SK-N-SH (cell line): ENCODE results near the gene SWAP70. TPM values are rescaled to one million over a fixed set of nuclear protein-coding genes. Genes with fewer than 3 reads are reported as not detected.

Experiments
- CTCF ChIA-PET: fragments of 300-600, 350-600 bp; formaldehyde crosslinking; extraction: SDS; loops from one replicate; lab custom pipeline; 2021; lab: Yijun Ruan, JAX
- POLR2A ChIA-PET: fragments of 350-600 bp; sonication (Branson Sonifier 250); formaldehyde crosslinking; extraction: SDS; loops from one replicate; lab custom pipeline; 2020; ENCODE audit warnings: antibody characterized with exemption, inconsistent platforms; lab: Yijun Ruan, JAX
- DNase-seq: peaks from one replicate; pipeline ENCODE4 v3.0.0; 2012
- H2AFZ ChIP-seq: fragments of 200-600 bp; sonication (generic); 2 replicates; pipeline ENCODE4 v1.8.1; 2016; ENCODE audit warnings: antibody characterized with exemption, mild to moderate bottlenecking, low read depth
- H3F3A ChIP-seq: fragments of 200-600 bp; sonication (generic); replicated peaks from 2 replicates; pipeline ENCODE3; 2016; ENCODE audit warnings: antibody characterized with exemption, mild to moderate bottlenecking; ENCODE audit not compliant: insufficient read depth
- H3K27ac ChIP-seq, 2 experiments: fragments of 200-500 bp in 1 of 2; fragments of 200-600 bp in 1 of 2; sonication (Bioruptor generic) in 1 of 2; sonication (generic), shearing (Covaris generic) in 1 of 2; 2 replicates each; pipeline versions ENCODE4 v1.5.1 to v1.6.1; 2014 to 2016; ENCODE audit warnings: low read depth in 2 of 2, inconsistent platforms in 1 of 2, low read length in 1 of 2, mild to moderate bottlenecking in 1 of 2, mixed read lengths in 1 of 2
- H3K27me3 ChIP-seq: fragments of 200-600 bp; sonication (generic), shearing (Covaris generic); 2 replicates; pipeline ENCODE4 v1.6.1; 2016; ENCODE audit warnings: mixed run types; ENCODE audit not compliant: insufficient read depth
- H3K36me3 ChIP-seq, 2 experiments: fragments of 200-500 bp in 1 of 2; fragments of 200-600 bp in 1 of 2; sonication (Bioruptor generic) in 1 of 2; sonication (generic) in 1 of 2; replicated peaks in 1 of 2; 2 replicates each; pipeline versions ENCODE3 to v1.5.1; 2014 to 2016; ENCODE audit warnings: low read length in 1 of 2, mild to moderate bottlenecking in 1 of 2; ENCODE audit not compliant: insufficient read depth in 2 of 2, control insufficient read depth in 1 of 2
- H3K4me1 ChIP-seq, 2 experiments: fragments of 200-500 bp in 1 of 2; fragments of 200-600 bp in 1 of 2; sonication (Bioruptor generic) in 1 of 2; sonication (generic), shearing (Covaris generic) in 1 of 2; 2 replicates each; pipeline versions ENCODE4 v1.5.1 to v1.6.1; 2014 to 2016; ENCODE audit warnings: low read depth in 1 of 2, low read length in 1 of 2, mixed run types in 1 of 2; ENCODE audit not compliant: insufficient read depth in 2 of 2, control insufficient read depth in 1 of 2
- H3K4me2 ChIP-seq: fragments of 200-600 bp; sonication (generic), shearing (Covaris generic); 2 replicates; pipeline ENCODE4 v1.6.1; 2017; ENCODE audit warnings: mixed run types
- H3K4me3 ChIP-seq, 2 experiments: fragments of 200-500 bp in 1 of 2; fragments of 200-600 bp in 1 of 2; sonication (Bioruptor generic) in 1 of 2; sonication (generic), shearing (Covaris generic) in 1 of 2; 2 replicates each; pipeline versions ENCODE4 v1.5.1 to v1.8.1; 2014 to 2016; ENCODE audit warnings: low read depth in 2 of 2, inconsistent platforms in 1 of 2, low read length in 1 of 2, mild to moderate bottlenecking in 1 of 2, mixed read lengths in 1 of 2, moderate library complexity in 1 of 2
- H3K79me2 ChIP-seq: fragments of 200-600 bp; sonication (generic); 2 replicates; pipeline ENCODE4 v1.8.1; 2017; ENCODE audit warnings: mild to moderate bottlenecking; ENCODE audit not compliant: insufficient read depth
- H3K9ac ChIP-seq: fragments of 200-600 bp; sonication (generic); 2 replicates; pipeline ENCODE4 v1.6.1; 2017; ENCODE audit warnings: mixed run types
- H3K9me2 ChIP-seq: fragments of 200-600 bp; sonication (generic); 2 replicates; pipeline ENCODE4 v1.6.1; 2017; ENCODE audit warnings: mixed run types
- H3K9me3 ChIP-seq: fragments of 200-600 bp; sonication (generic); 2 replicates; pipeline ENCODE4 v1.6.1; 2017; ENCODE audit warnings: mixed run types, mild to moderate bottlenecking, moderate library complexity
- H4K20me1 ChIP-seq: fragments of 200-600 bp; sonication (generic); 2 replicates; pipeline ENCODE4 v1.6.1; 2017; ENCODE audit warnings: mild to moderate bottlenecking, mixed run types; ENCODE audit not compliant: insufficient read depth
- CHD2 ChIP-seq: fragments of 150-350 bp; IDR thresholded peaks from 2 replicates; pipeline ENCODE4 v1.6.1; 2018; ENCODE audit warnings: low read length; ENCODE audit not compliant: partially characterized antibody
- CTCF ChIP-seq: fragments of 200-600 bp; sonication (generic); IDR thresholded peaks from 2 replicates; pipeline ENCODE4 v1.6.1; 2017; ENCODE audit warnings: antibody characterized with exemption, mild to moderate bottlenecking, moderate library complexity
- ELF1 ChIP-seq: IDR thresholded peaks from 2 replicates; pipeline ENCODE4 v1.4.0; 2012
- FOXM1 ChIP-seq: IDR thresholded peaks from 2 replicates; pipeline ENCODE4 v1.4.0; 2012; ENCODE audit warnings: low read depth, mild to moderate bottlenecking
- GATA2 ChIP-seq: sonication (generic); formaldehyde crosslinking; IDR thresholded peaks from 2 replicates; pipeline ENCODE4 v1.5.0; 2020; ENCODE audit warnings: mild to moderate bottlenecking, missing genetic modification reagents
- JUND ChIP-seq: IDR thresholded peaks from 2 replicates; pipeline ENCODE4 v1.4.0; 2012
- MEF2A ChIP-seq: IDR thresholded peaks from 2 replicates; pipeline ENCODE4 v1.4.0; 2012; ENCODE audit warnings: low read depth, borderline replicate concordance
- NFIC ChIP-seq: IDR thresholded peaks from 2 replicates; pipeline ENCODE4 v1.4.0; 2012; ENCODE audit warnings: borderline replicate concordance
- NRF1 ChIP-seq: IDR thresholded peaks from 2 replicates; pipeline ENCODE4 v1.6.1; 2012; ENCODE audit warnings: low read depth, mild to moderate bottlenecking, low read length
- PBX3 ChIP-seq: IDR thresholded peaks from 2 replicates; pipeline ENCODE4; 2012
- POLR2AphosphoS5 ChIP-seq: IDR thresholded peaks from 2 replicates; pipeline ENCODE4 v1.6.1; 2012; ENCODE audit warnings: low read depth, low read length
- REST ChIP-seq: IDR thresholded peaks from 2 replicates; pipeline ENCODE4 v1.6.1; 2012; ENCODE audit warnings: mild to moderate bottlenecking, low read depth, low read length, moderate library complexity
- RFX5 ChIP-seq: IDR thresholded peaks from 2 replicates; pipeline ENCODE4 v1.6.1; 2012; ENCODE audit warnings: mild to moderate bottlenecking, improper control_type of control experiment, low read length
- RXRA ChIP-seq: IDR thresholded peaks from 2 replicates; pipeline ENCODE4 v1.4.0; 2012; ENCODE audit warnings: low read depth, mild to moderate bottlenecking, borderline replicate concordance
- TAF1 ChIP-seq: IDR thresholded peaks from 2 replicates; pipeline ENCODE4 v1.6.1; 2012; ENCODE audit warnings: low read depth, mild to moderate bottlenecking, low read length, moderate library complexity, borderline replicate concordance
- TEAD4 ChIP-seq: IDR thresholded peaks from 2 replicates; pipeline ENCODE4 v1.4.0; 2012; ENCODE audit warnings: mild to moderate bottlenecking, borderline replicate concordance; ENCODE audit not compliant: insufficient read depth
- USF1 ChIP-seq: IDR thresholded peaks from 2 replicates; pipeline ENCODE4 v1.4.0; 2012; ENCODE audit warnings: low read depth, borderline replicate concordance
- USF2 ChIP-seq: fragments of 150-350 bp; IDR thresholded peaks from 2 replicates; pipeline ENCODE4 v1.6.1; 2017; ENCODE audit warnings: antibody characterized with exemption, low read length, low read depth, borderline replicate concordance
- YY1 ChIP-seq: IDR thresholded peaks from 2 replicates; pipeline ENCODE4 v1.4.0; 2012; ENCODE audit warnings: low read depth, mild to moderate bottlenecking
- WGBS: methylation state at CpG from one replicate; pipeline ENCODE4 v1.1.6; 2017; ENCODE audit warnings: low lambda C conversion rate; 5-methylcytosine and 5-hydroxymethylcytosine counted together
- polyA plus RNA-seq, 3 experiments: library from polyadenylated mRNA; depleted of rRNA; stranded (reverse); fragments of >200 nt; gene quantifications; 2 replicates each; pipeline ENCODE4 v1.2.3, GENCODE V29; 2012

Gene SWAP70
- polyA plus RNA-seq, 1 of the 3 experiments (the other 2 are of a cell fraction), result 10.6 TPM

- no peak for DNase-seq
- WGBS, result 96% methylated on average over 1 of the region's 1 CpG
- POLR2A ChIA-PET, result interaction anchor here (1.6 kb wide), 1 partner anchor 149 kb away, joined by 3 read pairs; no protein-coding TSS in a partner anchor
- Histone ChIP-seq H3K9me3 (no peaks in the 10 kb centered on the region), H3K27me3 (no peaks in the 10 kb centered on the region), H3K4me2 (no peak overlapping the region), H3K4me1 (peaks cover 2 to 5% of the 10 kb centered on the region in 2 experiments; a peak in 3 of 4 replicates), H3K27ac (no peak overlapping the region), H2AFZ (no peak overlapping the region), H3K79me2 (no peaks in the 10 kb centered on the region; the same call in 1 of the 2 replicates), H3K4me3 (no peak overlapping the region), H4K20me1 (no peaks in the 10 kb centered on the region), H3K9ac (no peak overlapping the region), H3F3A (peaks cover 9% of the 10 kb centered on the region), H3K9me2 (no peaks in the 10 kb centered on the region), H3K36me3 (peaks cover 16 to 35% of the 10 kb centered on the region in 2 experiments)
- no peak for TF ChIP-seq JUND
- TF ChIP-seq CTCF, result no peak
- no peak for TF ChIP-seq USF2
- no peak for TF ChIP-seq RFX5
- TF ChIP-seq MEF2A, result no peak
- TF ChIP-seq NFIC, result no peak
- no peak for TF ChIP-seq REST
- no peak for TF ChIP-seq FOXM1
- no peak for TF ChIP-seq YY1
- TF ChIP-seq USF1, result no peak
- TF ChIP-seq TAF1, result no peak
- no peak for TF ChIP-seq CHD2
- TF ChIP-seq RXRA, result no peak
- no peak for TF ChIP-seq ELF1
- no peak for TF ChIP-seq NRF1
- no peak for TF ChIP-seq TEAD4
- no peak for TF ChIP-seq GATA2 (CRISPR knock-in tag)
- TF ChIP-seq POLR2AphosphoS5, result no peak
- TF ChIP-seq PBX3, result no peak
- CTCF ChIA-PET, result interaction anchor here (0.8 to 4.2 kb wide), 9 partner anchors 10 to 561 kb away, joined by 3 to 23 read pairs (median 5); partner anchors contain the start of gene SWAP70
Measured at GRCh38 chr11:9747229-9747628, 83.4 kb downstream of the SWAP70 start.
